Ishikawa (cell line): ENCODE results near the gene RBM18.

Experiments
- CEBPB ChIP-seq: IDR thresholded peaks from 2 replicates; pipeline ENCODE4 v1.6.1; 2012
- CREB1 ChIP-seq: IDR thresholded peaks from 2 replicates; pipeline ENCODE4 v1.6.1; 2012; ENCODE audit warnings: low read depth
- EGR1 ChIP-seq: IDR thresholded peaks from 2 replicates; pipeline ENCODE4 v1.6.1; 2012
- EP300 ChIP-seq: IDR thresholded peaks from 2 replicates; pipeline ENCODE4 v1.6.1; 2012; ENCODE audit warnings: borderline replicate concordance
- FOXM1 ChIP-seq: IDR thresholded peaks from 2 replicates; pipeline ENCODE4 v1.6.1; 2012; ENCODE audit warnings: low read depth, borderline replicate concordance
- MAX ChIP-seq: IDR thresholded peaks from 2 replicates; pipeline ENCODE4 v1.6.1; 2012
- NFIC ChIP-seq: IDR thresholded peaks from 2 replicates; pipeline ENCODE4 v1.6.1; 2012
- RAD21 ChIP-seq: IDR thresholded peaks from 2 replicates; pipeline ENCODE4 v1.6.1; 2012; ENCODE audit warnings: low read depth
- REST ChIP-seq: IDR thresholded peaks from 2 replicates; pipeline ENCODE4 v1.6.1; 2012; ENCODE audit warnings: low read depth, mild to moderate bottlenecking
- TAF1 ChIP-seq: IDR thresholded peaks from 2 replicates; pipeline ENCODE4 v1.6.1; 2012; ENCODE audit warnings: low read depth, mild to moderate bottlenecking
- TCF12 ChIP-seq: IDR thresholded peaks from 2 replicates; pipeline ENCODE4 v1.6.1; 2012; ENCODE audit warnings: low read depth
- TEAD4 ChIP-seq: IDR thresholded peaks from 2 replicates; pipeline ENCODE4 v1.6.1; 2012
- USF1 ChIP-seq: IDR thresholded peaks from 2 replicates; pipeline ENCODE4 v1.6.1; 2012
- YY1 ChIP-seq: IDR thresholded peaks from 2 replicates; pipeline ENCODE4 v1.6.1; 2012; ENCODE audit warnings: low read depth
- ZBTB7A ChIP-seq: IDR thresholded peaks from 2 replicates; pipeline ENCODE4 v1.6.1; 2012; ENCODE audit warnings: low read depth

The RBM18 gene

GRCh38 chr9:122226142-122226757 is 38.4 kb downstream of the RBM18 start:
- no peak for TF ChIP-seq RAD21
- TF ChIP-seq MAX, result no peak
- TF ChIP-seq EGR1, result no peak
- TF ChIP-seq TEAD4, result no peak
- no peak for TF ChIP-seq TCF12
- no peak for TF ChIP-seq REST

- TF ChIP-seq RAD21 (no peak), EP300 (no peak), TAF1 (no peak), MAX (no peak), ZBTB7A (no peak)
These were observed 39.1 kb downstream of the RBM18 start for GRCh38 chr9:122225312-122226141.

- TF ChIP-seq USF1, result no peak
- TF ChIP-seq FOXM1, result no peak
- no peak for TF ChIP-seq TEAD4
- no peak for TF ChIP-seq CREB1
- TF ChIP-seq TAF1, result no peak
- no peak for TF ChIP-seq MAX
- TF ChIP-seq CEBPB, result no peak
- no peak for TF ChIP-seq EP300
- TF ChIP-seq NFIC, result no peak
- TF ChIP-seq TCF12, result no peak
- TF ChIP-seq ZBTB7A, result no peak
- TF ChIP-seq EGR1, result no peak
- TF ChIP-seq YY1, result no peak
- TF ChIP-seq REST, result no peak
- no peak for TF ChIP-seq RAD21
These were observed 41.2 kb downstream of the RBM18 start for GRCh38 chr9:122223435-122223834.

GRCh38 chr9:122222791-122223190 is 41.8 kb downstream of the RBM18 start:
- TF ChIP-seq REST (no peak), YY1 (no peak), TAF1 (no peak), MAX (no peak), ZBTB7A (no peak), TCF12 (no peak), CREB1 (no peak), EP300 (no peak), TEAD4 (no peak), USF1 (no peak), RAD21 (no peak), FOXM1 (no peak), CEBPB (no peak), EGR1 (no peak), NFIC (no peak)
